SIG-M5 (cell line): ENCODE data around the gene HILPDA.
"Not testable (repeated sequence)": the region's sequence is repeated elsewhere in the genome, so short reads cannot be mapped to it uniquely, and the experiment has no call there.

ENCODE experiments used
- DNase-seq: peaks from one replicate; lab custom pipeline; 2025; lab: John Stamatoyannopoulos, UW

Gene HILPDA

GRCh38 chr7:128431754-128432153 is 23.9 kb upstream of the HILPDA start:
- no peak for DNase-seq

- DNase-seq = no peak
These were observed 21.0 kb upstream of the HILPDA start for GRCh38 chr7:128434413-128435326.

GRCh38 chr7:128435327-128435686 is 20.4 kb upstream of the HILPDA start:
- no peak for DNase-seq

- DNase-seq = peak; percentile 84
These were observed 18.0 kb upstream of the HILPDA start for GRCh38 chr7:128437426-128438332.

GRCh38 chr7:128442356-128442755 is 13.3 kb upstream of the HILPDA start:
- DNase-seq = no peak

GRCh38 chr7:128443831-128444600 is 11.7 kb upstream of the HILPDA start:
- no peak for DNase-seq

- DNase-seq = no peak
These were observed 9.4 kb upstream of the HILPDA start for GRCh38 chr7:128446306-128446705.

- no peak for DNase-seq
These were observed 7.6 kb upstream of the HILPDA start for GRCh38 chr7:128447941-128448564.

GRCh38 chr7:128448751-128449302 is 6.9 kb upstream of the HILPDA start:
- DNase-seq = no peak

GRCh38 chr7:128450409-128450808 is 5.3 kb upstream of the HILPDA start:
- DNase-seq = peak; percentile 46

GRCh38 chr7:128450913-128451312 is 4.8 kb upstream of the HILPDA start:
- no peak for DNase-seq

GRCh38 chr7:128452552-128452951 is 3.1 kb upstream of the HILPDA start:
- no peak for DNase-seq

GRCh38 chr7:128453836-128454804 is 1.6 kb upstream of the HILPDA start:
- no peak for DNase-seq

- DNase-seq = no peak
These were observed 703 bp upstream of the HILPDA start for GRCh38 chr7:128454808-128455542.

- DNase-seq = no peak
These were observed 612 bp downstream of the HILPDA start for GRCh38 chr7:128456255-128456725.

- DNase-seq = not testable (repeated sequence)
These were observed 1.7 kb downstream of the HILPDA start for GRCh38 chr7:128457385-128457784.

- DNase-seq = no peak
These were observed 3.3 kb downstream of the HILPDA start for GRCh38 chr7:128458956-128459355.

GRCh38 chr7:128459394-128459878 is 3.8 kb downstream of the HILPDA start:
- DNase-seq = peak; percentile 1

- no peak for DNase-seq
These were observed 6.8 kb downstream of the HILPDA start for GRCh38 chr7:128462460-128462859.
